ENCODE data around the gene GPR173. TPM values are rescaled to one million over a fixed set of nuclear protein-coding genes. Genes with fewer than 3 reads are reported as not detected.
A peak's percentile ranks its signal among the peaks of the same experiment; 100 is the strongest.

The GPR173 gene
- total RNA-seq, 1 donor from 2014 or later: 0.50 TPM

DNA sequence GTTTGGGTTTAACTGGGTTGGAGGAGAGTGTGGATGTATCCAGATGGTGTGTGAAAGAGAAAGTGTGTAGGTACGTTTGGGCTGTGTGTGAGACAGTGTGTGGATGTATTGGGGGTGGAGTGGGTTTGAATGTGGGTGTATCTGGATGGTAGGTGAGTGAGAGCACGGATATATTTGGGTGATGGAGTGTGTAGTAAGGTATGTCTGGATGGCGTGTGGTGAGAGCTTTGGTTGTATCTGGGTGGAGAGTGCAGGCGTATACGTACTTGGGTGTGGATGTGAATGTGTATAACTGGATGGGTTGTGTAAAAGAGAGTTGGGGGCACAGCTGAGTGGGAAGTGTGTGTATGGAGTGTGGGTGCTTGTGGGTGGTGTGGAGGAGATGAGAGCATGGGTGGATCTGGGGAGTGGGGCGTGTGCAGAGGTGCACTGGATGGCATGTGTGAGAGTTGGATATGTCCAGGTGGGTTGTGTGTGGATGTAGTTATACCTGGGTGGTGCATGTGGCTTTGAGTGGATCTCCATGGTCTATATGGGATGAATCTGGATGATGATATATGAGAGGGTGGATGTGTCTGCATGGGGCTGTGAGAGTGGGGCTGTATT lies 6.8 kb downstream of the GPR173 start:
- DNase-seq (no peak), ATAC-seq (no peak)
- intact Hi-C loops (cut with micrococcal nuclease): no loop called here

DNA sequence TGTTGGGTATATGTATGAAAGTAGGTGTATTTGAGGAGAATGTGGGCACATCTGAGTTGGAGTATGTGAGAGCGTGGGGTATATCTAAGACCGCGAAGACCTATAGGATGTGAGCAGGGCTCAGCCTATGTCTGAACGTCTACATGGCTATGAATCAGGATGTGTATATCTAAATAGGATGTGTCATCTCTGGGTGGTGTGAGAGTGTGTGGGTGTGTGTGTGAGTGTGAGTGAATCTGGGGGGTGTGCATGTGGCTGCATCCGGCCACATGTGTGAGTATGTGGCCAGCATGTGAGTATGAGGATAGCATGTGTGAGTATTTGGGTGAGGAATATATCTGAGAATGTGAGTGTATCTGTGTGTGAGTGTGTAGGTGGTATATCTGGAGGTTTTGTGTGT lies 7.7 kb downstream of the GPR173 start:
- ATAC-seq: no peak
- intact Hi-C loops (cut with micrococcal nuclease): no loop called here
- no peak for DNase-seq

DNA sequence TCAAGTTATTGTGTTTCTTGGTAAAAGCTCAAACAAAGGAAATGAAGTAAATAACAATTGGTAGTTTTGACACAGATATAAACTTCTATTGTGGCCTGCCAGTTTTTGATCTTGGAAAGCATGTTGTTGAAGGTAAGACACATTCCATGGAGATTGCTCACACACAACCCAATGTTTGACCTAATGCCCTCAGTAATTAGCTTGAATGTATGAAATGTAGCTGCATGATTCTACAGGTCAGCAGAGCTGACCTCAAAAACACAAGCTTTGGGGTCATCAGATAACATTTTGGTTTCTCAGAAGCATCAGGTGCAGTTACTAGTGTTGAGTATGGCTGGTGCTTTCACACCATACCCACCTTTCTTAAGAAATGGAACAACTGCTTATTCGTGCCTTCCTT lies 16.5 kb downstream of the GPR173 start:
- ATAC-seq: no peak
- DNase-seq: no peak

DNA sequence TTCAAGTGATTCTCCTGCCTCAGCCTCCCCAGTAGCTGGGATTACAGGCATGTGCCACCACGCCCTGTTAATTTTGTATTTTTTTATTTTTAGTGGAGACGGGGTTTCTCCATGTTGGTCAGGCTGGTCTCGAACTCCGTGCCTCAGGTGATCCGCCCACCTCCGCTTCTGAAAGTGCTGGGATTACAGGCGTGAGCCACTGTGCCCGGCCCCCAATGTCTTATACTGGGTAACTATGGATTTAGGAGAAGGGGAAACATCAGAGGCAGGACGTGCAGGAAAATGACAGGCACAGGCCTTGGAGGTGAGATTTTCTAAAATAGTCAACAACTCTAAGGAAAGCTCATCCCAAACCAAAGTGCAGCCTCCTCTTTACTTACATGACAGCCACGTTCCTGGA lies 22.5 kb downstream of the GPR173 start:
- ATAC-seq: no peak
- intact Hi-C loops (cut with micrococcal nuclease): no loop called here
- DNase-seq: no peak

More for the DNA sequence above, 16.5 kb downstream of the GPR173 start:
- intact Hi-C loops (cut with micrococcal nuclease): no loop called here

DNA sequence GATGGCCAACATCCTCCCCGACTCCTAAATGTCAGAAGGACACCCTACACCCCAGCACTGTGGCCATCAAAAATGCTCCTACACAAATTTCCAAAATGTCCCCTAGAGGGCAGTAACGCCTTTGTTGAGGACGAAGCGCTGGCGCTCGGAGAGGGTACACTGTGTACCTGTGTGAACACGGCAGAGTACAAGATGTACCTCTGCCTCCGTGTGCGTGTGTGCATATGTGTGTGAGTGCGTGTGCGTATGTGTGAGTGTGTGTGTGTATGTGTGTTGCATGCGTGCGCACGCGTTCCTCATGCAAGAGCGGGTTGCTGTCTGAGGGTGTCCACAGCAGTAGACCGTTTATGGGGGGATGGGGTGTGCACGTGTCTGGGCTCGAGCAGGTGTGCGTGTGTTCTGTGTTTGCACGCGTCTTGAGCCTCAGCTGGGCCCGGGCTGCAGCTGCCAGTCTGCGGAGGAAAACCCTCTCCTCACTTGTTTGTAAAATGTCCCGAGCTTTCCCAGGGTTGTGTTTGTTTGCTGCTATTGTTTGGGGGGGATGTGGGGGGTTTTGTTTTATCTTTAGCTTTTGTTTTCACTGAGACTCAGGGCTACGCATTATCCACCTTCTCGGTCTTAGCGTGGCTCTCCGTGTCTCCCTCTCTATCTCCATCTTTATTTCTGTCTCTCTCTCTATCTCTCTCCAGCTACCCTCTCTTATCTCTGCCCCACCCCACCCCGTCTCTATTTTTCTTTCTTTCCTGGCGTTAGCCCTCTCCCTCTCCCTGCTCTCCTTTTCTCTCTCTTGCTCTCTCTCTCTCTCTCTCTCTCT lies 23.2 kb downstream of the GPR173 start:
- peak; percentile 79 for DNase-seq
- intact Hi-C loops (cut with micrococcal nuclease): no loop called here
- peak; percentile 91 for ATAC-seq

DNA sequence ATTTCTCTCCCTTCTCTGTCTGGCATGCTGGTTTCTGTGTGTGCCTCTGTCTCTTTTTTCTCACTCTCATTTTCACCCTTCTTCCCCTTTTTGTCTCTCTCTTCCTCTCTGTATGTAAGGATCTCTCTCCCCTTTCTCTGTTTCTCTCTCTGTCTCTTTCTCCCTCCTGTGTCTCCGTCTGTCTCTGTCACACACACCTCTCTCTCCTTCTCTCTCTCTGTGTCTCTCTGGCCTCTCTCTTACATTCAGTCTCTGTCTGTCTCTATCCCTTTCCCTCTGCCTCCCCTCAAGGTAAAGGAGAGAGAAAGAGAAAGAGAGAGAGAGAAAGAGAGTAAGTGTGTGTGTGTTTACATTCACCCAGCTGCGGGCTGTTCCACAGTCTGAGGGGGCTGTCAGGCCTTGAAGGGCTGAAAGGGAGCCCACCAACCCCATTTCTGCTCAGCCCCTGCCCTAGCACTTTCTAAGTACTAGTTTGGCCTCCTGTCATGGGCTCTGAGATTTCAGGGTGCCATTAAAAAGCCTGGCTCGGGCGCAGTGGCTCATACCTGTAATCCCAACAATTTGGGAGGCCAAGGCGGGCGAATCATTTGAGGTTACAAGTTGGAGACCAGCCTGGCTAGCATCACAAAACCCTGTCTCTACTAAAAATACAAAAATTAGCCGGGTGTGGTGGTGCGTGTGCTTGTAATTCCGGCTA lies 24.0 kb downstream of the GPR173 start:
- peak; percentile 9 for ATAC-seq
- intact Hi-C loops (cut with micrococcal nuclease): no loop called here
- DNase-seq: no peak

DNA sequence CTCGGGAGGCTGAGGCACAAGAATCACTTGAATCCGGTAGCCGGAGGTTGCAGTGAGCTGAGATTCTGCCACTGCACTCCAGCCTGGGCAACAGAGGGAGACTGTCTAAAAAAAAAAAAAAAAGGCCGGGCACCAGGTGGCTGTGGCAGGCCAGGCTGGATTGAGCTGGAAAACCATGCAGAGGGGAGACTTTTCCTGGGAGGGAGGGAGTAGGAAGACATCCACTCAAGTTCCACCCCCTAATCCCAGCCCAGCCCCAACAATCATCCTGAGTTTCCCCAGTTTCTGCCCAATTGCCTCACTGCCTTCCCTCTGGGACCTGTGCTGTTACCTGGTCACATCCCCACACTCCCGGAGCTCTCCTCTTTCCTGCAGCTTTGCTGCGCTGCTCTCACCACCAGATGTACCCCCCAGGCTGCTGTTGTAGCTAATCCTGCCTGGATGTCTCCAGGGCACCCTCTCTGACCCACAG lies 24.6 kb downstream of the GPR173 start:
- ATAC-seq (no peak), DNase-seq (no peak)
- intact Hi-C loops (cut with micrococcal nuclease): no loop called here

DNA sequence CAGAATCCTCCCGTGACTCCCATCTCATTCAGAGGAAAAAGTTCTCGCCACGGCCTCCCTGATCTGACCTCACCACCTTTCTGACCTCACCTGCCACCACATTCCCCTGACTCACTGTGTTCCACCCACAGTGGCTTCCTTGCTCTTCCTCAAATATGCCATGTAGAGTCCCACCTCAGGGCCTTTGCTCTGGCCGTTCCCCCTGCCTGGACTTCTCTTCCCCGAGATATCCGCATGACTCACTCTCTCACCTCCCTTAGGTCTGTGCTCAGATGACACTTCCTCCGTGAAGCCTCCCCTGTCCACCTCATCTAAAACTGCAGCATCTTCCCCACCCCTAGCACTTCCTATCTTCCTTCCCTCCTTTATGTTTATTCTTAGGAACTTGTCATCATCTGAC lies 26.4 kb downstream of the GPR173 start:
- DNase-seq (no peak), ATAC-seq (no peak)
- intact Hi-C loops (cut with micrococcal nuclease): no loop called here

DNA sequence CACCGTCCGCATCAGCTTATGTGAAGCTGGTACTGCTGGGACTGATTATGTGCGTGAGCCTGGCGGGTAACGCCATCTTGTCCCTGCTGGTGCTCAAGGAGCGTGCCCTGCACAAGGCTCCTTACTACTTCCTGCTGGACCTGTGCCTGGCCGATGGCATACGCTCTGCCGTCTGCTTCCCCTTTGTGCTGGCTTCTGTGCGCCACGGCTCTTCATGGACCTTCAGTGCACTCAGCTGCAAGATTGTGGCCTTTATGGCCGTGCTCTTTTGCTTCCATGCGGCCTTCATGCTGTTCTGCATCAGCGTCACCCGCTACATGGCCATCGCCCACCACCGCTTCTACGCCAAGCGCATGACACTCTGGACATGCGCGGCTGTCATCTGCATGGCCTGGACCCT lies 28.1 kb downstream of the GPR173 start:
- intact Hi-C loops (cut with micrococcal nuclease): no loop called here
- DNase-seq (no peak), ATAC-seq (no peak)

DNA sequence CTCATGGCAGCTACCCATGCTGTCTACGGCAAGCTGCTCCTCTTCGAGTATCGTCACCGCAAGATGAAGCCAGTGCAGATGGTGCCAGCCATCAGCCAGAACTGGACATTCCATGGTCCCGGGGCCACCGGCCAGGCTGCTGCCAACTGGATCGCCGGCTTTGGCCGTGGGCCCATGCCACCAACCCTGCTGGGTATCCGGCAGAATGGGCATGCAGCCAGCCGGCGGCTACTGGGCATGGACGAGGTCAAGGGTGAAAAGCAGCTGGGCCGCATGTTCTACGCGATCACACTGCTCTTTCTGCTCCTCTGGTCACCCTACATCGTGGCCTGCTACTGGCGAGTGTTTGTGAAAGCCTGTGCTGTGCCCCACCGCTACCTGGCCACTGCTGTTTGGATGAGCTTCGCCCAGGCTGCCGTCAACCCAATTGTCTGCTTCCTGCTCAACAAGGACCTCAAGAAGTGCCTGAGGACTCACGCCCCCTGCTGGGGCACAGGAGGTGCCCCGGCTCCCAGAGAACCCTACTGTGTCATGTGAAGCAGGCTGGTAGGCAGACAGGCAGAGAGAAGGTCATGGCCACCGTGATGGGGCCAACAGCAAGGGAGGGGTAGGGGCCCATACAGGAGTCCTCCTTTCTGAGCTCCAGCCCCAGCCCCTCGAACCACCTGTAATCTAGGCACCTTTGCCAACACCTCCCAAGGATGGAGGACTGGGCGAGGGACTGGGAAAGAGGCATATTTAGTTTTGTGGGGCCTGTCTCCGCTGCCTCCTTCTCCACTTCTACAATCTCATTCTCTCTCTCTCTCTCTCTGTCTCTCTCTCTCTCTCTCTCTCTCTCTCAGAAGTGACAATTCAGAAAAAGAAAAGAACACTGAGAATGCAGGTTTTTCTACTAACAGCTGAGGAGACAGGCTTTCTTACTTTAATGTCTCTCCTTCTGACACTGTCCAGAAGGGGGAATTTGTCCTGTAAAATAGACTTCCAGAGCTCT lies 28.9 kb downstream of the GPR173 start:
- ATAC-seq (no peak), DNase-seq (no peak)
- intact Hi-C loops (cut with micrococcal nuclease): no loop called here

DNA sequence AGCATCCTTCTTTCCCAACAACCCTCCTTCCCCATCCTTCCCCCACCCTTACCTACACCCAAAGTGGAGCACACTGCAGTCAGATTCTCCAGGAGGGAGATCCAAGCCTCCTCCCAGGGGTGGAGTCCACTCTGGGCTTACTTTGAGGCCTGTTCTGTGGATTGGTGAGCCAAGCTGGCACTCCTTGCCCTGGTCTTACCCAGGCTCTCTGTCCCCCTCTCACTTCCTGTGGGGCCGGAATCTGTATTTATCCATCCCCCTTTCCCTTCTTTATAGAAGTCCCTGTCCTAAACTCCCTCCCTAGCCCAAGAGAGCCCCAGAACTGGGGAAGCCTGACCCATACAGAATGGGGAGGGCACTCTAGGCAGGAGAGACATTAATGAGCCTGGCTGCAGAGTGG lies 30.4 kb downstream of the GPR173 start:
- intact Hi-C loops (cut with micrococcal nuclease): no loop called here
- DNase-seq (no peak), ATAC-seq (no peak)

DNA sequence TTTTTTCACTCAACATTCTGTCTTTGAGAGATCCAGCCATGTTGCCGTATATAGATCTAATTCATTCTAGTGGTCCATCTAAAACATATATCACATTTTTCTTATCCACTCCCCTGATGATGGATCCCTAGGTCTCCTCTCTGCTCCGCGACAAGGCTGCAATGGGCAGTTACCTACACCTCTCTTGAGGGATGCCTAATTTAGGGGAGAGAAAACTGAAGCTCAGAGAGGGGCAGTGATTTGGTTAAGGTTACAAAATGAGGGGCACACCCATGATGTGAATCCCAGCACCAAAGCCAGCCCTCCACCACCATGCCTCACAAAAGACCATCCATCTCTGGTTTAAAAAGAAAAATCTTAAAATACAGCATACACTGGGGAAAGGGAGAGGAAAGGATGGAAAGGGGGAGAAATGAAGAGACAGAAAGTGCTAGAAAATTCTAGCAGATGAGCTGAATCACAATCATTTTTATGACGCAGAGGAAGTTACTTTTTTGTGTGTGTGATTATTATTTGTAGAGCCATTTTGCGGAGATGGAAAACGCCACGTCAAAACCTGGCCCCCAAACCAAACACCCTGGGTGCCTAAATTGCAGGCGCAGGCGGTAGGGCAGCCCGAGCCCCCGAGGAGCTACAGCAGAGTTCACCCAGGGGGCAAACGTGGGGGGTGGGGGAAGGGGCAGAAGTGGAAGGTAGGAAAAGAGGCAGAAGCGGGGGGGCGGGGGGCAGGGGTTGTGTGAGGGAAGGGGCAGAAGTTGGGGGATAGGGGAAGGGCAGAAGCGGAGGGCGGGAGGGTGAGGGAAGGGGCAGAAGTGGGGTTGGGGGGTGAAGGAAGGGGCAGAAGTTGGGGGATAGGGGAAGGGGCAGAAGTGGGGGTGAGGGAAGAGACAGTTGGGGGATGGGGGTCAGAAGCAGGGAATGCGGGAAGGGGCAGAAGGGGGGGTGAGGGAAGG lies 32.3 kb downstream of the GPR173 start:
- DNase-seq (no peak), ATAC-seq (no peak)
- intact Hi-C loops (cut with micrococcal nuclease): no loop called here

DNA sequence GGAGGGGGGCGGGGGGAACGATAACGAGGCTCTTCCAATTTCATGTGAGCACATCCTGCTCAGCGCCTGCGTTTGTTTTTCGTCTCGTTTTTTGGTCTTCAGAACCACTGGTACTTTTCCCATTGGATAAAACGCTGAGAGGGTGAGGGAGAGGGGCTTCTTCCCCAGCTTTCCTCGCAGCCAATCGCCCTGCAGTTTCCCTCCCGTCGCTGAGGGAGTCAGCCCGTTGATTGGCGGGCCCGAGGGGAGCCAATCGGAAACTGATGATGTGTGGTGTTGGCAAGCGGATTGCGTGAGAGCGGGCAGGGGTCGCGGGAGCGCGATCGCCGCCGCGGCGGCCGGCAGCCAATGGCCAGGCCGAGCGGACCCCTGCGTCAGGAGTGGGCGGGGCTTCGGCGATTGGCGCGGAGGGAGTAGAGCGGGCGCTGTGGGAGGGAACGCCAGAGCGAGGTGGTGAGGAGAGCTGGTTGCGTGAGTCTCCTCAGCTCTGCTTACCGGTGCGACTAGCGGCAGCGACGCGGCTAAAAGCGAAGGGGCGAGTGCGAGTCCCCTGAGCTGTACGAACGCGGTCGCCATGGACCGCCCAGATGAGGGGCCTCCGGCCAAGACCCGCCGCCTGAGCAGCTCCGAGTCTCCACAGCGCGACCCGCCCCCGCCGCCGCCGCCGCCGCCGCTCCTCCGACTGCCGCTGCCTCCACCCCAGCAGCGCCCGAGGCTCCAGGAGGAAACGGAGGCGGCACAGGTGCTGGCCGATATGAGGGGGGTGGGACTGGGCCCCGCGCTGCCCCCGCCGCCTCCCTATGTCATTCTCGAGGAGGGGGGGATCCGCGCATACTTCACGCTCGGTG lies 33.6 kb downstream of the GPR173 start, which contains the start of gene TSPYL2:
Gene TSPYL2, plus strand, starts transcription at position 443 of the 848 bp plus-strand sequence. Its CDS starts 132 bp downstream, at position 575.
- intact Hi-C loops (cut with micrococcal nuclease): no loop called here
- ATAC-seq: peak; percentile 96
- DNase-seq: peak; percentile 95

DNA sequence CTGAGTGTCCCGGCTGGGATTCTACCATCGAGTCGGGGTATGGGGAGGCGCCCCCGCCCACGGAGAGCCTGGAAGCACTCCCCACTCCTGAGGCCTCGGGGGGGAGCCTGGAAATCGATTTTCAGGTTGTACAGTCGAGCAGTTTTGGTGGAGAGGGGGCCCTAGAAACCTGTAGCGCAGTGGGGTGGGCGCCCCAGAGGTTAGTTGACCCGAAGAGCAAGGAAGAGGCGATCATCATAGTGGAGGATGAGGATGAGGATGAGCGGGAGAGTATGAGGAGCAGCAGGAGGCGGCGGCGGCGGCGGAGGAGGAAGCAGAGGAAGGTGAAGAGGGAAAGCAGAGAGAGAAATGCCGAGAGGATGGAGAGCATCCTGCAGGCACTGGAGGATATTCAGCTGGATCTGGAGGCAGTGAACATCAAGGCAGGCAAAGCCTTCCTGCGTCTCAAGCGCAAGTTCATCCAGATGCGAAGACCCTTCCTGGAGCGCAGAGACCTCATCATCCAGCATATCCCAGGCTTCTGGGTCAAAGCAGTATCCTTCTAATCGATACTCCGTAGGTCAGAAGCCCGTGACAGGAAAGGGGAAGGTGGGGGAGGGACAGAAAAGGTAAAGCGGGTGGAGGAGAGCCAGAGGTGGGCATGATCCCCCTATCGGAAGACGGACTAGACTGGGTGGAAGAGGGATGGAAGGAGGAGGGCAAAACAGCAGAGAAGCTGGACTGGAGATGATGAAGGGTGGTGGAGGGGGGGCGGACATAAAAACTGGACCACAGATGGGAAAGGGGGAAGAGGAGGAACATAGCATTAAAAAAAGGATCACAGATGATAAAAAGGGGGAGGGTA lies 34.4 kb downstream of the GPR173 start:
- intact Hi-C loops (cut with micrococcal nuclease): no loop called here
- DNase-seq: no peak
- ATAC-seq: no peak

DNA sequence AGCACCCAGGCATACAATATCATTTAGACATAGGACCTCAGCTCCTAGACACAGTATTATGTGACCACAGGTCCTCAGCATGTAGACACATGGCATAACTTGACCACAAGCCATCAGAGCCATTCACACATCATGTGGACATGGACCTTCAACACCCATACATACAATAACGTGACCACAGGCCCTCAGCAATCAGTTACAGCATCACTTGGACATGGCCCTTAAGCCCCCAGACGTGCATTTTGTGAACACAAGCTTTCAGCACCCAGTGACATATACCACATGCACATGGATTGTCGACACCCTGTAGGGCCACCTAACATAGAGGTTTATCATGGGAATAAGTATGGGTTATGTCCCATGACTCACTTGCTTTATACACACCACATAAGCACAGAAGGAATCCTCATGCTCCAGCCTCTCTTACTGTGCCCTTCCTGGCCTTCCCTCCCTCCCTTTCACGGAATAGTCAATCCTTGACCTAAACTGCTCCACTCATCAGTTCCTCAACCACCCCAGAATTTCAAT lies 35.5 kb downstream of the GPR173 start:
- ATAC-seq: no peak
- intact Hi-C loops (cut with micrococcal nuclease): no loop called here

DNA sequence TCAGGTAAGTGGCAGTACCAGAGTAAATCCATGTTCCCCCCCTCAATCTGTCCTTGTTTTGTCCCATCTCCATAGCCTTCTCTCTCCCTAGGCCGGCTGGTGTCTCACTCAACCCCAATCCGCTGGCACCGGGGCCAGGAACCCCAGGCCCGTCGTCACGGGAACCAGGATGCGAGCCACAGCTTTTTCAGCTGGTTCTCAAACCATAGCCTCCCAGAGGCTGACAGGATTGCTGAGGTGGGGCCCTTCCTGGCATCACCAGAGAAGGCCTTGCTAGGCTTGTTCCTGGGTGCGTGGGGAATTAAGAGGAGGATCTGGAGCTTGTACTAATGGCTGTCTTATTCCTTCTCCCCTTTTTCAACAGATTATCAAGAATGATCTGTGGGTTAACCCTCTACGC lies 36.3 kb downstream of the GPR173 start:
- intact Hi-C loops (cut with micrococcal nuclease): no loop called here
- ATAC-seq: no peak

More for the DNA sequence above, 35.5 kb downstream of the GPR173 start:
- DNase-seq: no peak

More for the DNA sequence above, 36.3 kb downstream of the GPR173 start:
- DNase-seq: no peak

Data from left ventricle myocardium superior (tissue), 1 donor.